Chondrocyte (in vitro differentiated cells): ENCODE measurements around the gene ADGRB3. TPM values are rescaled to one million over a fixed set of nuclear protein-coding genes. Genes with fewer than 3 reads are reported as not detected.
A peak's percentile ranks its signal among the peaks of the same experiment; 100 is the strongest.

ENCODE experiments used
- DNase-seq: peaks from one replicate; pipeline ENCODE4 v3.0.0; 2021; ENCODE audit warnings: mixed read lengths, low spot score
- H3K27ac Mint-ChIP-seq: one replicate; pipeline ENCODE4 v1.8.0; 2021; ENCODE audit warnings: mild to moderate bottlenecking, moderate library complexity, mixed read lengths; ENCODE audit not compliant: unreplicated experiment
- H3K27me3 Mint-ChIP-seq: 2 replicates; pipeline ENCODE4 v1.8.0; 2021; ENCODE audit warnings: low read depth, mixed read lengths
- H3K36me3 Mint-ChIP-seq: 2 replicates; pipeline ENCODE4 v1.8.0; 2021; ENCODE audit warnings: low read depth, mixed read lengths
- H3K4me1 Mint-ChIP-seq: 2 replicates; pipeline ENCODE4 v1.8.0; 2021; ENCODE audit warnings: low read depth, mild to moderate bottlenecking, mixed read lengths
- H3K4me3 Mint-ChIP-seq: one replicate; pipeline ENCODE4 v1.8.0; 2021; ENCODE audit warnings: mild to moderate bottlenecking, moderate library complexity, mixed read lengths; ENCODE audit not compliant: unreplicated experiment
- H3K9me3 Mint-ChIP-seq: 2 replicates; pipeline ENCODE4 v1.8.0; 2021; ENCODE audit warnings: low read depth, mixed read lengths
- long read RNA-seq: library from polyadenylated mRNA; stranded (forward); transcript quantifications from one replicate; pipeline ENCODE4 v2.0.0, GENCODE V29; 2021
- total RNA-seq: library from RNA; stranded (reverse); gene quantifications from 3 replicates; pipeline ENCODE4 v1.2.1, GENCODE V29; 2021
- TF ChIP-seq, protein P1 (sequence below): fragments of 200-600 bp; sonication (generic); IDR thresholded peaks from 2 replicates; pipeline ENCODE4 v1.5.0; 2021; ENCODE audit warnings: antibody characterized with exemption, mild to moderate bottlenecking, moderate library complexity

Gene ADGRB3
- total RNA-seq, result 1.5 TPM in 1 of 3 replicates, not detected in the others
- long read RNA-seq, result 0 reads

GRCh38 chr6:68634726-68635411 is at the start of gene ADGRB3:
Gene ADGRB3 (plus strand): TSS chr6:68635282. CDS start chr6:68638676, 3,394 bp downstream.
- peaks cover 15% of the 10 kb centered on the region for H3K4me1 Mint-ChIP-seq
- H3K36me3 Mint-ChIP-seq, result no peaks in the 10 kb centered on the region
- TF ChIP-seq, protein P1, sequence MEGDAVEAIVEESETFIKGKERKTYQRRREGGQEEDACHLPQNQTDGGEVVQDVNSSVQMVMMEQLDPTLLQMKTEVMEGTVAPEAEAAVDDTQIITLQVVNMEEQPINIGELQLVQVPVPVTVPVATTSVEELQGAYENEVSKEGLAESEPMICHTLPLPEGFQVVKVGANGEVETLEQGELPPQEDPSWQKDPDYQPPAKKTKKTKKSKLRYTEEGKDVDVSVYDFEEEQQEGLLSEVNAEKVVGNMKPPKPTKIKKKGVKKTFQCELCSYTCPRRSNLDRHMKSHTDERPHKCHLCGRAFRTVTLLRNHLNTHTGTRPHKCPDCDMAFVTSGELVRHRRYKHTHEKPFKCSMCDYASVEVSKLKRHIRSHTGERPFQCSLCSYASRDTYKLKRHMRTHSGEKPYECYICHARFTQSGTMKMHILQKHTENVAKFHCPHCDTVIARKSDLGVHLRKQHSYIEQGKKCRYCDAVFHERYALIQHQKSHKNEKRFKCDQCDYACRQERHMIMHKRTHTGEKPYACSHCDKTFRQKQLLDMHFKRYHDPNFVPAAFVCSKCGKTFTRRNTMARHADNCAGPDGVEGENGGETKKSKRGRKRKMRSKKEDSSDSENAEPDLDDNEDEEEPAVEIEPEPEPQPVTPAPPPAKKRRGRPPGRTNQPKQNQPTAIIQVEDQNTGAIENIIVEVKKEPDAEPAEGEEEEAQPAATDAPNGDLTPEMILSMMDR, result peak; percentile 40
- no peak for DNase-seq
- no peaks in the 10 kb centered on the region for H3K9me3 Mint-ChIP-seq
- peak within 1 kb of the TSS; percentile 83 for H3K4me3 Mint-ChIP-seq
- no peak within 1 kb of the TSS for H3K27ac Mint-ChIP-seq
- peaks cover 57% of the 10 kb centered on the region for H3K27me3 Mint-ChIP-seq

DNA sequence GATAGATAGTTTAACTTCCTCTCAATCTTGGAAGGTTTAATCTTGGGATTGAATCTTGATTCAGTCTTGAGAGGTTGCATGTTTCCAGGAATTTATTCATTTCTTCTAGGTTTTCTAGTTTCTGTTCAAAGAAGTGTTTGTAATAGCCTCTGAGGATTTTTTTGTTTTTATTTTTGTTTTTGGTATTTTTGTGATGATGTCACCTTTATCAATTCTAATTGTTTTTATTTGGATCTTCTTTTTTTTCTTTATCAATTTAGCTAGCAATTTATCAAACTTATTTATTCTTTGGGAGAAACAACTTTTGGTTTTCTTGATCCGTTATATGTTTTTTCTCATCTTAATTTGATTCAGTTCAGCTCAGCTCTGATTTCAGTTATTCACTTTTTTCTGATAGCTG is 41.5 kb upstream of the ADGRB3 start:
- TF ChIP-seq, protein P1, result no peak
- no peak for DNase-seq
- H3K4me1 Mint-ChIP-seq, result no peaks in the 10 kb centered on the region
- H3K36me3 Mint-ChIP-seq, result no peaks in the 10 kb centered on the region
- H3K9me3 Mint-ChIP-seq, result peaks cover 36% of the 10 kb centered on the region
- H3K4me3 Mint-ChIP-seq, result no peak overlapping the region
- H3K27me3 Mint-ChIP-seq, result no peaks in the 10 kb centered on the region
- H3K27ac Mint-ChIP-seq, result no peak overlapping the region

- H3K27me3 Mint-ChIP-seq, result no peaks in the 10 kb centered on the region
Measured at GRCh38 chr6:68597642-68598041, 37.4 kb upstream of the ADGRB3 start.

GRCh38 chr6:68615938-68616337 is 19.1 kb upstream of the ADGRB3 start:
- Mint-ChIP-seq H3K4me3 (no peak overlapping the region), H3K27me3 (peaks cover 9% of the 10 kb centered on the region), H3K36me3 (no peaks in the 10 kb centered on the region), H3K4me1 (no peaks in the 10 kb centered on the region), H3K27ac (no peak overlapping the region), H3K9me3 (no peaks in the 10 kb centered on the region)
- DNase-seq, result no peak
- TF ChIP-seq, protein P1, result no peak

More at GRCh38 chr6:68597642-68598041, 37.4 kb upstream of the ADGRB3 start:
- no peak overlapping the region for H3K4me3 Mint-ChIP-seq
- TF ChIP-seq, protein P1, result no peak
- no peaks in the 10 kb centered on the region for H3K4me1 Mint-ChIP-seq
- peaks cover 24% of the 10 kb centered on the region for H3K9me3 Mint-ChIP-seq
- H3K36me3 Mint-ChIP-seq, result no peaks in the 10 kb centered on the region
- DNase-seq, result no peak
- no peak overlapping the region for H3K27ac Mint-ChIP-seq

DNA sequence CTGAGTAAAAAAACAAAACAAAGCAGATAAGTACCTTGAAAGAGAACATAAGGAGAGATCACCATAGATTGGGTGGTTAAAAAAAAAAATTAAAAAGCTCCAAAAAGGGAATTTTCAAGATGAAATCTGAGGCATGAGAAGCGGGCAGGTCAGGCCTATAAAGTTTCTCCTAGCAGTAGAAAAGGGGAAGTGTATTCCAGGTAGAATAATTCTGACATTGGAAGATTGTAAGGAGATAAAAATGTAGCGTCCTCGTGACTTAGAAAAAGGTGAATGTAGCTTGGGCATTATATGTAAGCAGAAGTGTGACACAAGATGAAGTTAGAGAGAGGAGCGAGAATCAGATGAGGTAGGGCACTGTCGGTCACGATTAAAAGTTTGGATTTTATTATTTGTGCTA is 9.1 kb upstream of the ADGRB3 start:
- H3K4me1 Mint-ChIP-seq, result no peaks in the 10 kb centered on the region
- no peaks in the 10 kb centered on the region for H3K36me3 Mint-ChIP-seq
- TF ChIP-seq, protein P1, result no peak
- no peaks in the 10 kb centered on the region for H3K9me3 Mint-ChIP-seq
- peaks cover 12% of the 10 kb centered on the region for H3K27me3 Mint-ChIP-seq
- H3K4me3 Mint-ChIP-seq, result no peak overlapping the region
- no peak overlapping the region for H3K27ac Mint-ChIP-seq
- DNase-seq, result no peak
